ENCODE measurements around the gene STOX1.
"Not testable (repeated sequence)": the region's sequence is repeated elsewhere in the genome, so short reads cannot be mapped to it uniquely, and the experiment has no call there.

The STOX1 gene, protein sequence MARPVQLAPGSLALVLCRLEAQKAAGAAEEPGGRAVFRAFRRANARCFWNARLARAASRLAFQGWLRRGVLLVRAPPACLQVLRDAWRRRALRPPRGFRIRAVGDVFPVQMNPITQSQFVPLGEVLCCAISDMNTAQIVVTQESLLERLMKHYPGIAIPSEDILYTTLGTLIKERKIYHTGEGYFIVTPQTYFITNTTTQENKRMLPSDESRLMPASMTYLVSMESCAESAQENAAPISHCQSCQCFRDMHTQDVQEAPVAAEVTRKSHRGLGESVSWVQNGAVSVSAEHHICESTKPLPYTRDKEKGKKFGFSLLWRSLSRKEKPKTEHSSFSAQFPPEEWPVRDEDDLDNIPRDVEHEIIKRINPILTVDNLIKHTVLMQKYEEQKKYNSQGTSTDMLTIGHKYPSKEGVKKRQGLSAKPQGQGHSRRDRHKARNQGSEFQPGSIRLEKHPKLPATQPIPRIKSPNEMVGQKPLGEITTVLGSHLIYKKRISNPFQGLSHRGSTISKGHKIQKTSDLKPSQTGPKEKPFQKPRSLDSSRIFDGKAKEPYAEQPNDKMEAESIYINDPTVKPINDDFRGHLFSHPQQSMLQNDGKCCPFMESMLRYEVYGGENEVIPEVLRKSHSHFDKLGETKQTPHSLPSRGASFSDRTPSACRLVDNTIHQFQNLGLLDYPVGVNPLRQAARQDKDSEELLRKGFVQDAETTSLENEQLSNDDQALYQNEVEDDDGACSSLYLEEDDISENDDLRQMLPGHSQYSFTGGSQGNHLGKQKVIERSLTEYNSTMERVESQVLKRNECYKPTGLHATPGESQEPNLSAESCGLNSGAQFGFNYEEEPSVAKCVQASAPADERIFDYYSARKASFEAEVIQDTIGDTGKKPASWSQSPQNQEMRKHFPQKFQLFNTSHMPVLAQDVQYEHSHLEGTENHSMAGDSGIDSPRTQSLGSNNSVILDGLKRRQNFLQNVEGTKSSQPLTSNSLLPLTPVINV

DNA sequence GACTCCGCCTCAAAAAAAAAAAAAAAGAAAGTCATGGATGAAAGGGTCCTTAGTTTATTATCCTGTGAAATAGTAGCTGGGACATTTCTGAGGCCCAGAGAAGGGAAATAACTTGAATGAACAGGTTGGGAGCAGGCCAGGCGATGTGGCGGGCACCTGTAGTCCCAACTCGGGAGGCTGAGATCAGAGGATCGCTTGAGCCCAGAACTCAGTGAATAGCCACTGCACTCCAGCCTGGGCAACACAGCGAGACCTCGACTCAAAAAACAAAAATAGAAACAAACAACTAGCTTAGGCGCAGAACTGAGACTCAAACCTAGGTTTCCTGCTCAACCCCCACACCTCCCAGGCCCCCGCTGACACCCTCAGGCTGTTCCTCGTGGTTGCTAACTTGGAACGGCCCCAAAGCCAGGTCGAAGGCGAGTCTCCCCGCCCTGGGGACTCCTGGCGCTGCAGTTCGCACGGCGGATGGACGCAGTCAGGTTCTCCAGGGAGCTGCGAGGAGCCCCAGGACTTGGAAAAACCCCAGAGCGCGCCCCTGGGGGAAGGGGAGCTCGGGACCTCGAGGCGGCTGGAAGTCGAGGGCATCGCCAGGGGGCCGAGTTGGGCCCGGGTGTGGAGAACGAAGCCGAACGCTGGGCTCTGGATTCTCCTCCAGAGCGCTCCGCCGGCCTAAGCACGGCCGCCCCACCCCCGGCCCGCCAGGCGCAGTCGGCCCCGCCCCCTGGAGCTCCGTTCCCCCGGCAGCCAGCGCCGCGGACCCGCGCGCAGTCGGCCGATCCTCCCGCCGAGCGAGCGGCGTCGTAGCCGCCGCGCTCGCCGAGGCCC is at the start of gene STOX1:
TSS of gene STOX1 (plus strand) at position 768 of the 828 bp plus-strand sequence. CDS start 93 bp downstream, outside the sequence.
- DNase-seq (ENCODE audit: low read depth) = peak; percentile 15

DNA sequence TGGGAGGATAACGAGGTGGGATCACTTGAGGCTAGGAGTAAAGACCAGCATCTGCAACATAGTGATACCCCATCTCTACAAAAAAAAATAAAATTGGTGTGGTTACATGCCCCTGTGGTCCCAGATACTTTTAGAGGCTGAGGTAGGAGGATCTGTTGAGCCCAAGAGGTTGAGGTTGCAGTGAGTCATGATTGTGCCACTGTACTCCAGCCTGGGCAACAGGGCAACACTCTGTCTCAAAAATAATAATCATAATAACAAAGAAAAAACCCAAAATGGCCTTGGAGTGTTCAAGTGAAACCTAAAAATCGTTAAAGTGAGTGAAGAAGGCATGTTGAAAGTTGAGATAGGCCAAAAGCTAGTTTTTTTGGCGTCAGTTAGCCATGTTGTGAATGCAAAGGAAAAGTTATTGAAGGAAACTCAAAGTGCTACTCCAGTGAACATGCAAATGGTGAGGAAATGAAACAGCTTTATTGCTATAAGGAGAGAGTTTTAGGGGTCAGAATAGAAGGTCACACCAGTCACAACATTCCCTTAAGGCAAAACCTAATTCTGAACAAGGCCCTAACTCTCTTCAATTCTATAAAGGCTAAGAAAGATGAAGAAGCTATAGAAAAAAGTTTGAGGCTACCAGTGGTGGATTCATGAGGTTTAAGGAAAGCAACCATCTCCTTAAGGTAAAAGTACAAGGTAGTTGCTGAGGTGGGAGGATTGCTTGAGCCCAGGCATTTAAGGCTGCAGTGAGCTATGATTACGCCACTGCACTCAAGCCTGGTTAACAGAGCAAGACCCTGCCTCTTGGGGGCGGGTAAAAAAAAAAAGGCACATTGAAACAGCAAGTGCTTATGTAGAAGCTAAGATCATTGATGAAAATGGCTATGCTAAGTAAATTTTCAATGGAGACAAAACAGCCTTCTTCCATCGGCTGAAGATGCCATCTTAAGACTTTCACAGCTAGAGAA is 45.4 kb upstream of the STOX1 start:
- no peak for DNase-seq (ENCODE audit: low read depth)

DNA sequence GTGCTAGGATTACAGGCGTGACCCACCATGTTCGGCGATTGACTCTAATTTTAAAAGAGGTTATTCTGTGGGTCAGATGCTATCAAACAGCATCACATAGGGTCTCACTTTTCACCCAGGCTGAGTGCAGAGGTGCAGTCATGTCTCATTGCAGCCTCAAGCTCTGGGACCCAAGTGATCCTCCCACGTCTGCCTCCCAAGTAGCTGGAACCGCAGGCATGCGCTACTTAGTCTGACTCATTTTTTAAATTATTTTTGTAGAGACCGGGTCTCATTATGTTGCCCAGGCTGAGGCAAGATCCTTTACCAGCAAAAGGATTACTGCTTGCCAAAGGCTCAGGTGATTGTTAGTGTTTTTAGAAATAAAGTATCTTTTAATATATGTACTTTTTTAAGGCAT is 42.9 kb upstream of the STOX1 start:
- DNase-seq (ENCODE audit: low read depth) = no peak

DNA sequence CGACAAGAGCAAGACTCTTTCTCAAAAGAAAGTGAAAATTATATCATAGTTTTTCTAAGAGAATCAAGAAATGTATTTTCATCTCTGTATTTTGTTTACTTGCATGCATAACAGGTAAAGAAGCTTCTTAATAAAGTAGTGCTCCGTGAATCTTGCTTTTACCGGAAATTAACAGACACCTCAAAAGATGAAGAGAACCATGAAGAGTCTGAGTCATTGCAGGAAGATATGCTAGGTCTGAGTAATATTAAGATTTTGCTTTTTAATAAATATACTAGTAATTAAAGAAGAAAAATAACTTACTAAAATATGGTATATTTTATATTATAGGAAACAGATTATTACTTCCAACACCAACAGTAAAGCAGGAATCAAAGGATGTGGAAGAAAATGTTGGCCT is 39.5 kb upstream of the STOX1 start:
- DNase-seq (ENCODE audit: low read depth) = no peak

DNA sequence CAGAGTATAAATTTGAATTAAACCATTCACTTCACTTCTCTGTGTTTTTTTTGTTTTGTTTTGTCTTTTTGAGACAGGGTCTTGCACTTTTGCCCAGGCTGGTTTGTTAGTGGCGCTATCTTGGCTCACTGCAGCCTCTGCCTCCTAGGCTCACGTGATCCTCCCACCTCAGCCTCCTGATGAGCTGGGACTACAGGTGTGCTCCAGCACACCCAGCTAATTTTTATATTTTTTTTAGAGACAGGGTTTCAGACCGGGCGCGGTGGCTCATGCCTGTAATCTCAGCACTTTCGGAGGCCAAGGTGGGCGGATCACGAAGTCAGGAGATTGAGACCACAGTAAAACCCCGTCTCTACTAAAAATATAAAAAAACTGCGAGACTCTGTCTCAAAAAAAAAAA is 36.9 kb upstream of the STOX1 start:
- no peak for DNase-seq (ENCODE audit: low read depth)

DNA sequence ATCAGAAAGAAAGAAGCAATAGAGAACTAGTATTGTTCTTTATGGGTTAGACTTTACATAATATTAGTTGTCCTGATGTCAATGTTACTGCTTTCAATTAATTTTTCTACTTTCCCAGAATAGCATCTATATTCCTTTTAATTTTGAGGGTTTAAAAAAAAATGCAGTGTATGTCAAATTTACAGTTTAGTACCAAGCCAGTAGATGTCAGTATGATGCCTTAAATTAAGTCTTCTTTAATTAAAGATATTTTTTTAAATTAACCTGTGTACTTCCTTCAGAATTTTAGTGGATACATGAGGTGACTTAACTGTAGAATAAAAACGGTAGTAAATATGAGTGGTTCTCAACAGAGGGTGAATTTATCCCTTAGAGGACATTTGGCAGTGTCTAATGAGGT is 35.2 kb upstream of the STOX1 start:
- no peak for DNase-seq (ENCODE audit: low read depth)

DNA sequence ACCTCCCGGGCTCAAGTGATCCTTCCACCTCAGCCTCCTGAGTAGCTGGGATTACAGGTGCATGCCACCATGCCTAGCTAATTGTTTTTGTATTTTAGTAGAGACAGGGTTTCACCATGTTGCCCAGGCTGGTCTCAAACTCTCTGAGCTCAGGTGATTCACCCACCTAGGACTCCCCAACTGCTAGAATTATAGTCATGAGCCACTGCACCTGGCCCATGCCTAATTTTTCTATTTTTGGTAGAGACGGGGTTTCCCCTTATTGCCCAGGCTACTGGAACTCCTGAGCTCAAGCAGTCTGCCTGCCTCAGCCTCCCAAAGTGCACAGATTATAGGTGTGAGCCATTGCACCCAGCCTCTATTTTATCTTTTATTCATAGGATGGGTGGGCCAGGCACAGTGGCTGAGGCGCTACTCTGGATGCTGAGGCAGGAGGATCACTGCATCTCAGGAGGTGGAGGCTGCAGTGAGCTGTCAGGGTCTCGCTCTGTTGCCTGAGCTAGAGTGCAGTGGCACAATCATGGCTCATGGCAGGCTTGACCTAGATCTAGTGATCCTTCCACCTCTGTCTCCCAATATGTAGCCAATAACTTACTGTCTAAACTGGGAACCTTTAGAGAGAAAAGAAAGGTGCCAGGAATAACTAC is 31.3 kb upstream of the STOX1 start:
- DNase-seq (ENCODE audit: low read depth) = no peak

DNA sequence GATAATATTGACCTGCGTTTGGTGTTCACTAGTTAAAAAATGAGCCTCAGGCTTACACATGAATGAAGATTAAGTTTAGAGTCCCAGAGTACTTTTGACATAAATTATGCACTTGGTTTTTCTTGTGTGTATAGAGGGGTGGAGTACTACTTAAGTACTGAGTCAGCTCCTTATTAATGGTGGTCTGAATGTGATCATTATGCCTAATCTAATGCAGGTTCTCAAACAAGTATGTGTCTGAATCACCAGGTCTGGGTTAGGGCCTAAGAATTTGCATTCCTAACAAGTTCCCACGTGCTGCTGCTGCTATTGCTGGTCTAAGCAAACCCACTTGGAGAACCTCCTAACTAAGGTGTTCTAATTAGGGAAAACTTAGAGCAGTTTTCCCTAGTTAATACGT is 30.7 kb upstream of the STOX1 start:
- no peak for DNase-seq (ENCODE audit: low read depth)

DNA sequence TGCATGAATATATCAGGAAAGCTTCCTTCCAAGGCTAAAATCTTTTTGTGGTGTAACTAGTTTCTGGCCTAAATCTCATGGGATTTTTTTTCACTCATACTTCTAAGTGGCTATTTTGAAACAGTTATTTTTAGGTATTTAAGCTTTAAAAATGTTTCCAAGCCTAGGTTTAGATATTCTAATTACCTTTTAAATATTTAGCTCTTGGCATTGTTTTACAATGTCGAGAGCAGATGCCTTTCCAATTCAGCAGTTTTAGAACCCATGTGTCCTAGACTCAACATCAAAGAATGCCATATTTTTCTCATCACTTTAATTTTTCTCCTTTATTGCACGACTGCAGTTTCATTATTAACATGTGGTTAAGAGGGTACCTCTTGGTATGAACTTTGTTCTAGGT is 27.1 kb upstream of the STOX1 start:
- no peak for DNase-seq (ENCODE audit: low read depth)

DNA sequence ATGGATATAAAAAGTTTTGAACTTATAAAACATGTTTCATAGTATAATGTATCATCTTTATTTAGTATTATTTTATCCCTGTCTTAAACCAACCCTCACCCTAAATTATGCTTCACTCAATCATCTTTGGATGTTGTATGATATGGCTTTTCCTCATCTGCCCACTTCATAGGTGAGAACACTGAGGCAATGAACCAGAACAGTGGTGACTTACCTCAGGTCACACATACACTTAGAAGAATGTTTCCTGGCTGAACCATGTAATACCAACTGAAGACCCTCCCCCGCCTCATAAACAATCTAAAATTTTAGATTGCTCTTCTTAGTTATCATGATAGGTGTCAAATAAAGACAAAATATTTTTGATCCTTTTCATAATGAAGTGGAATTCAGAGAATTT is 22.6 kb upstream of the STOX1 start:
- no peak for DNase-seq (ENCODE audit: low read depth)

DNA sequence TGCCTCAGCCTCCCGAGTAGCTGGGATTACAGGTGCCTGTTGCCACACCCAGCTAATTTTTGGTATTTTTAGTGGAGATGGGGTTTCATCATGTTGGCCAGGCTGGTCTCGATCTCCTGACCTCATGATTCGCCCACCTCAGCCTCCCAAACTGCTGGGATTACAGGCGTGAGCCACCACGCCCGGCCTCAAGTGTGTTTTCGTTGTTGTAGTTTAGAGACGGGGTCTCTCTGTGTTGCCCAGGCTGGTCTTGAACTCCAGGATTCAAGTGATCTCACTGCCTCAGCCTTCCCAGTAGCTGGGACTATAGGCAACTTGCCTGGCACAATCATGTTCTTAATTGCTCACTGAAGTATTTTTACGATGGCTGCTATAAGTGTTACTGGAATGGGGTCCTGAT is 16.5 kb upstream of the STOX1 start:
- not testable (repeated sequence) for DNase-seq (ENCODE audit: low read depth)

DNA sequence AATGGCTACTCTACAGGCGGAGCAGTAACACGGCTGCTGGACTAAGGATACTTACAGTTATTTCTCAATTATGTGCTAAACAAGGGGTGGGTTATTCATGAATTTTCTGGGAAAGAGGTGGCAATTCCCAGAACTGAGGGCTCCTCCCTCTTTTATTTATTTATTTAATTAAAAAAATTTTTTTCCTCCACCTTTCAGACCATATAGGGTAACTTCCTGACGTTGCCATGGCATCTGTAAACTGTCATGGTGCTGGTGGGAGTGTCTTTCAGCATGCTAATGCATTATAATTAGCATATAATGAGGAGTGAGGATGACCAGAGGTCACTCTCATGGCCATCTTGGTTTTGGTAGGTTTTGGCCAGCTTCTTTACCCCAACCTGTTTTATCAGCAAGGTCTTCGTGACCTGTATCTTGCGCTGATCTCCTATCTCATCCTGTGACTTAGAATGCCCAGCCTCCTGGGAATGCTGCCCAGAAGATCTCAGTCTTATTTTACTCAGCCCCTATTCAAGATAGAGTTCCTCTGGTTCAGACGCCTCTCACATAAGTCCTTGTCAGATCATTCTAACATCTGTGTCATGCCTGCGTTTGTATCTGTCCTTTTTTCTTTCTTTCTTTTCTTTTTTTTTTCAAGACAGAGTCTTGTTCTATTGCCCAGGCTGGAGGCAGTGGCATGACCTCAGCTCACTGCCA is 15.9 kb upstream of the STOX1 start:
- DNase-seq (ENCODE audit: low read depth) = no peak

DNA sequence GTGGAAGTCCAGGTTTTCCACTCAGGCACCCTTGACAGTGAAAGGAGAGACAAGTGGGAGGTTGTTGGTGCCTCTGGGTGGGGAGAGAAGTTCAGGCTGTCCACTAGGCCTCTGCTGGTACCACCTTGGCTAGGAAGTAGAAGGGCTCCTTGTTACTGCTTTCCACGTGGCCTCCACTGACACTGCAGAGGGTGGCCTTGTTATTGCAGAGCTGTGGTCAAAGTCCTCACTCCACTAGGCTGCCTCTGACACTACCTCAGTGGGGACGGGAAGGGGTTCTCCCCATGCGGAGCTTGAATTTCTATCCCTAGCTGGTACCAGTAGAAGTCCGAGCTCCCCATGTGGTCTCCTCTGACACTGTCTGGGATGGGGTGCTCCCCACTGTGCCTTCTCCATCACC is 14.9 kb upstream of the STOX1 start:
- DNase-seq (ENCODE audit: low read depth) = no peak

DNA sequence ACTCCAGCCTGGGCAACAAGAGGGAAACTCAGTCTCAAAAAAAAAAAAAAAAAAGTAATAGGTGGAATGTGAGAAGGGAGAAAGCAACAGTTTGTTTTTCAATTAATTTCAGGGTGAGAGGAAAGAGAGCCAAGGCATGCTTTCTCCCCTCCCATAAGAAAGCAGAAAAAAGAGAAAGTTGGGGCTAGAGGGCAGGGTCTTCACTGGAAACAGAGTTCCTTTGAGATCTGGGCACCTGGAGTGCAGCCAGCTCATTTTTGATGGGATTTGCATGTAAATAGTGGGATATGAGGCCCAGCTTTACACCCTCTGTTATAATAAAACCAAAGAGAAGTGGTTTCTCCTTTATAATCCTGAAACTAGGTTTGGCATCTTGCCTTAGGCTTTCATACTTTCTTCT is 13.8 kb upstream of the STOX1 start:
- no peak for DNase-seq (ENCODE audit: low read depth)

DNA sequence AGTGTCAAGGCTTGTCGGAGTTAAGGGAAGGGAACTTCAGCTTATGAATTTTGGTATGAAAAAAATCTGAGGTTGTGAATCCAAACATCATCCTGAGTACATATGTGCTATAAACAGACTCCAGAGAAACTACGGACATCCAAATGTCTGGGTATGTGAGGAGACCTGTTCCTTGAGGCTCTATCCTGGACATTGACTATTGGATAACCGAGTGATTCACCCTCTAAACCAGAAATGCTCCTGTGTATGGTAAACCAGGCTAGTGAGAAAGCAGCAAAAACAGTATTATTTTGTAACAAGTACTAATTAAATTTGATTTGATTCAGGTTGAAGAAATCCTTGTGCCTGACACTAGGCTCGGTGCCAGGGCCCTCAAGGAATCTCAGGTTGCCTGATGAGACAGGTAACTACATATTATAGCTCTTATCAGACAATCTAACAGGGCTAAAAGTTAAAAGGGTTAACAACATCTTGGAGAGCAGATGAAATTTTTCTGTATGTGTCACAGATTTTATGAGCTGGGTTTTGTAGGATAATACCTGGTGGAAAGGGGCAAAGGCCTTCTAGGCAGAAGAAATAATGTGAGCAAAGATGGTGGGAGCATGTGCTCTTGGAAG is 10.4 kb upstream of the STOX1 start:
- no peak for DNase-seq (ENCODE audit: low read depth)

DNA sequence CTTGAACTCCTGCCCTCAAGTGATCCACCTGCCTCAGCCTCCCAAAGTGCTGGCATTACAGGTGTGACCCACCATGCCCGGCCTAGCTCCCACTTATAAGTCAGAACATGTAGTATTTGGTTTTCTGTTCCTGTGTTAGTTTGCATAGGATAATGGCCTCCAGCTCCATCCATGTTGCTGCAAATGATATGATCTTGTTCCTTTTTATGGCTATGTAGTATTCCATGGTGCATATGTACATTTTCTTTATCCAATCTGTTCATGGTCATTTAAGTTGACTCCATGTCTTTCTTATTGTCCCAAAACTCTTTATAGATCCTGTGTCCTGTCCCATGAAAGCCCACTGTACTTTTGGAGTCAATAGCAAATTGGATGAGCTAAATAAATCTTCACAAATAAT is 7.0 kb upstream of the STOX1 start:
- DNase-seq (ENCODE audit: low read depth) = not testable (repeated sequence)

DNA sequence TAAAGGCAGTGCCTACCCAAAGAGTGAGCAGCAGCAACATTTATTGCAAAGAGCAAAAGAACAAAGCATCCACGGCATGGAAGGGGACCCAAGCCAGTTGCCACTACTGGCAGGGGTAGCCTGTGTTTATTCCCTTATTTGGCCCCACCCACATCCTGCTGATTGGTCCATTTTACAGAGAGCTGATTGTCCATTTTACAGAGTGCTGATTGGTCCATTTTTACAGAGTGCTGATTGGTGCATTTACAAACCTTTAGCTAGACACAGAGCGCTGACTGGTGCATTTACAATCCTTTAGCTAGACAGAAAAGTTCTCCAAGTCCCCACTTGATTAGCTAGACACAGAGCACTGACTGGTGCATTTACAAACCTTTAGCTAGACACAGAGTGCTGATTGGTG is 4.7 kb upstream of the STOX1 start:
- DNase-seq (ENCODE audit: low read depth) = not testable (repeated sequence)

DNA sequence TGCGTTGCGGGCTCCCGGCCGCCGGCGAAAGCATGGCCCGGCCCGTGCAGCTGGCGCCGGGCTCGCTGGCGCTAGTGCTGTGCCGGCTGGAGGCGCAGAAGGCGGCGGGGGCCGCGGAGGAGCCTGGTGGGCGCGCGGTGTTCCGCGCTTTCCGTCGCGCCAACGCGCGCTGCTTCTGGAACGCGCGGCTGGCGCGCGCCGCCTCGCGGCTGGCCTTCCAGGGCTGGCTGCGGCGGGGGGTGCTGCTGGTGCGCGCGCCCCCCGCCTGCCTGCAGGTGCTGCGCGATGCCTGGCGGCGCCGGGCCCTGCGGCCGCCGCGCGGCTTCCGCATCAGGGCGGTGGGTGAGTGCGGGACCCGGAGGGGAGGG is 245 bp downstream of the STOX1 start:
- not testable (repeated sequence) for DNase-seq (ENCODE audit: low read depth)

DNA sequence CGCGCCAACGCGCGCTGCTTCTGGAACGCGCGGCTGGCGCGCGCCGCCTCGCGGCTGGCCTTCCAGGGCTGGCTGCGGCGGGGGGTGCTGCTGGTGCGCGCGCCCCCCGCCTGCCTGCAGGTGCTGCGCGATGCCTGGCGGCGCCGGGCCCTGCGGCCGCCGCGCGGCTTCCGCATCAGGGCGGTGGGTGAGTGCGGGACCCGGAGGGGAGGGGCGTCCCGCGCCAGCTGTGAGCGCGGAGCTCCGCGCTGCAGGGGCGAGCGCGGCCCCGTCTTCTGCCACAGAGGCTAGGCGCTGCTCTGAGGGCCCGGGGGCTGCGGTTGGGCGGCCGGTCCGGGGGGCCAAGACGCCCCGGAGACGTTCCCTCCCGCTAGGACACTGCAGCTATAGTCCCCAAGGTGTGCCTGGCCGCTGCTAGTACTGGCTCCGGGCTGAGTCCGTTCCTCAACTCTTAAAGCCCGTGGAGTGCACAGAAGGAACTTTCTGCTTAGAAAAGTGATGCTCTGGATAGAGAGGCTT is 811 bp downstream of the STOX1 start:
- not testable (repeated sequence) for DNase-seq (ENCODE audit: low read depth)

Data from HS-5 (cell line).